NCI-H1417 treated with DMSO at 0.1 percent for 48 hours (cell line): ENCODE results near the gene CBX4.

Experiments used
- DNase-seq: peaks from one replicate; lab custom pipeline; 2025; lab: John Stamatoyannopoulos, UW

Gene CBX4

DNA sequence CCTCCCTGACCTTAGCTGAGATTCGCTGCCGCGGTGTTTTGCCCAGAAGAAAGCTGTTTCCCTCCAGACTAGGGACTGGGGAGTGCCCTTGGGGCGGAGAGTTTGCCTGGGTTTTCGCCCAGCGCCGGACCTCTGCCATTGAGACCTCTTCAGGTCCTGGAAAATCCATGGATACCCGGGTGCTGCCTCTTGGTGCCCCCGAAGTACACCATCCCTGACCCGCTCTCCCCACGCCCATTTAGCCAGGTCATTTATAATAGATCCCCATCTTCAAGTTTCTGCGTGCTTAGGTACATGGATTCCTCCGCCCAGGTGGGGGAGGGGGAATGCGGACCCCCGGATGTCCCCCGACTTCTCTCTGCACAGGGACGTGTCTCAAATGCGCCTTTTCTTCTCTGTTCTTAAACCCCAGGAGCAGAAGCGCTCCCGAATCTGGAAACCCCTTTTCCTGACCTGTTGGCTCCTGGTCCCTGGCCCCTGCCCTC lies 27.3 kb downstream of the CBX4 start:
- no peak for DNase-seq

DNA sequence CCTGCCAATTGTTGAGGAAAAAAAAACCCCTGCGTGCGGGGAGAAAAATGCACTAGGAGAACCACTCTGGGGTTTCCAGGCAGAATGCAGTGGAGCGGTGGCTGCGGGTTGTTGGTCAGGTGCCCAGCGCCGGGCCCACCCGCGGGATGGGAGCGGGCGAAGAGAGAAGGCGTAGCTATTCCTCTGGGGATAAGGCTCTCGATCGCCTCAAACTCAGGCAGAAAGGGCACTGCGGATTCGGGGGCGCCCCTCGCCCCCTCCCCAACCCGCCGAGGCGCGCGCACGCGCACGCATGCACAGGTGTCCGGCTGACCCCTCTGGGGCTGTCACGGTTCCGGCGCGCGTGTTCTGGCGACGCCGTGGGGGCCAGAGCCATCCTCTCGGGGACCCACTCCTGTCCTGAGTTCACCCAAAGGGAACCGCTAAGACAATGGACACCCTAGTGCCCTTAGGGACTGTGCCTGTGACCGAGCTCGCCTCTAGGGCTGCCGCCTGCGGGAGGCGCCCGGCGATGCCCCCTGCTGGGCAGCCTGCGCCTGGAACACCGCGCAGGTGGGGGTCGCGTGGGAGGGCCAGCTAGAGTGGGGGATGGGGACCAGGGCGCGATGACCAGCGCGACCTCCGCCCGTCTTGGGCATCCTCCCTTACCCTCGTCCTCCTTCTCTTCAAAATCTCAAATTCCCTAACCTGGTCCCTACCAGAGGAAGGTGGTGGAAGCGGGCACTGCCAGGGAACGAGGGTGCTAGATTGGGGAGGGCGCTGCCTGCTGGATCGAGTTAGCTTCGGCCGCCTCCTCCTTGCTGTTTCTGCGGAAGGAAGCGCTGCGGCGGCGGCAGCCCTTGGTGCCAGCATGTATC lies 28.0 kb downstream of the CBX4 start:
- no peak for DNase-seq

DNA sequence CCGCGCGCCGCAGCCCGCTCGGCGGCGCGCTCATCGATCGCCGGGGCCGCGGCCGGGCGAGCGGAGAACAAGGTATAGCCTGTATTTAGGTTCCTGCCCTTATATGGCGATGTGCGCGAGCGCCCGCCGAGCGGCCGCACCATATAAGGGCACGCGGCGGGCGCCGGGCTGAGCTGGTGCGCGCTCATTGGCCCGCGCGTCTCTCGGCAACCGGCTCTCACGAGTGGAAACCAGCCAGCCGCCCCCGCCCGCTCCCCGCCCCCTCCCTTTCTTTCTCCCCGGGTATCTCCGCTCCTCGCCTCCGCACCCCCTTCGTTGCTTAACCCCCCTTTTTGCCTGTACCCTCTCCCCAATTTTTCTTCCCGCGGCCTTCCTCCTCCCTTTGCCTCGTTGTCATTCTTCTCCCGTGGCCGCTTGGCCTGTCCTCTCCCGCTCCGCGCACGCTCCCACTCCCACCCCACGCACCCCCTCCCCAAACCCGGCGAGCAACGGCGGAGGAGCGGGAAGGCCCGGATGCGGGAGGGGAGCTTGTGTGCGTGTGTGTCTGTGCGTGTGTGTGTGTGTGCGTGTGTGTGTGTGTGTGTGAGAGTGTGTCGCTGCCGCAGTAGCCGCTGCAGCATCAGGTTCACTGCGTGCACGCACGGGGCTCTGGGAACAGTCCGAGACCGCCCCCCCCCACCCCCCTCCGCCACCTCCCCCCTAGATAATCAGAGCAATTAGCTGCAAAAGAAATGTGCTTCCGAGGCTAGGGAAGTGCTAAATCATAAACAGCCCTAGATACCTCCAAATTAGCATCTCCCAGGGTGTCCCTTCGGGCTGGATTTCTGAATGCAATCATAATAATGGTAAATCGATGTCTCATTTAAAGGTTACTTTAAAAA lies 28.9 kb downstream of the CBX4 start:
- peak; percentile 61 for DNase-seq

GRCh38 chr17:79809530-79810129 lies 29.6 kb downstream of the CBX4 start:
- DNase-seq: no peak

DNA sequence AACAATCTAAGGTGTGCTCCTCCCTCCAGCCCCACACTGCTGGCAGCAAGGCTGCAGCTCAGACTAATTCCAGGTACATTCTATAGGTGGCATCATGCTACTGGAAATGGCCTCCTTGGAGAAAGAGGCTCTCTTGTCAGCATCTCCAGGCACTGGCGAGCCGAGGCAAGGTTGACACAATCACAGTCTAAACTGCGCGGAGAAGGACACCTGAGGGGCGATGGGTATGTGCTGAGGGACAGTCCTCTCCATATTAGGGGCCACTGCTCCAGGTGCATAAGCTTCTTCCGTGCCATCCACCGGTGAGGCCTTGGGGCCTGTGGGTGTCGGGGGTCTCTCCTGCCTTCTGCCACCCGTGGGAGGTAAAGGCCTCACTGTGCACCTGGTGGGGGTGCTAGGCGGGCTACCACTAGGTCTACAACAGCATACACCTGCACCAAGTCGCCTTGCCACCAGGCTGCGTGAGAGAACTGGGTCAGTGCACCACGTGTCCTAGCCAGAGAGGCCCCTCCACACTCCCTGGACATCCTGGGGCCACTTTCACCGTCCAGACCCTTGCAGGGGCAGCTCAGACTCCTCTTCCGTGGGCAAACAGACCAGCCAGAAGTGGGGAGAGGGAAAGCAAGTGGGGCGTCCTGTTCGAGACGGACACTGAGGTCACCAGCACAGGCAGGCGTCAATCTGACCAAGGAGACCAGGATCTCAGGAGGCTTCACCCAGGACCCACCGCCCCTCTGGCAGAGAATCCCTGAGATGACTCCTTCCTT lies 30.3 kb downstream of the CBX4 start:
- DNase-seq: no peak

DNA sequence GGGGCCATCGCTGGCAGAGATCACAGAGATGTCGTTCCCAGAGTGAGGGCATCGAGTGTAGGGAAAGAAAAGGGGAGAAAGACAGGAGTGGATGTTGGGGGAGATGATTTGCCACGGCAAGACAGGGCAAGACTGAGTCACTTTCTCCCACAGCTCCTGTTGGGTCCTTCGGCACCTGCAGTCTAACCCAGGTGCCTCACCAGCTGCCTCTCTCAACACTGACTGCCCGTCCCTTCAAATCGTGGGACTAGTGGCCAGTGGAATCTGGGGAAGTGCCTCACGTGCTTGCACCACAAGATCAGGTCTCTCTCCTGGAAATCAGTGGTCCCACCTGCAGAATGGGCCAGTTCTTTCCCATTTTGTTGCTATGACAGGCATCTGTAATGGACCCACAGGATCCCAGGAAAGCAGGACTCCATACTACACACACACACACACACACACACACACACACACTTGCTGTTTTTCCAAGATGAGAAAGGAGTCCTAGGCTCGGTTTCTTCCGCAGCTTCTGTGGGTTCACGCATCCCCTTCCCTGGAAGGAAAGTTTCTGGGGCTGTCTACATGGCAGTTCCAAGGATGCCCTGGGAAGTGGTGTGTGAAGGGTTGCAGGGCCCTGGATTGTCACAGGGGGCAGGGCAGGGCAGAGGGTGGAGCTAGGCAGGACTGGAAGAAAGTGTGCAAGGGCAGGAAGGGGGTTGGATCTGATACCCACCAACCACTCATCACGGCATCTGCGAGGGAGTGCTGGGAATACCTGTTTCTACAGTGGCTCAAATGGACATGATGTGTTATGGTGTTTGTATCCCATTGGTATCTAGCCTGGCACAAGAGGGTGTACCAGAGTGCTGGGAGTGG lies 32.1 kb downstream of the CBX4 start:
- no peak for DNase-seq

- no peak for DNase-seq
Measured at GRCh38 chr17:79806446-79806760, 32.8 kb downstream of the CBX4 start.

GRCh38 chr17:79804856-79805696 lies 34.2 kb downstream of the CBX4 start:
- no peak for DNase-seq

GRCh38 chr17:79803997-79804855 lies 35.0 kb downstream of the CBX4 start:
- DNase-seq: no peak

DNA sequence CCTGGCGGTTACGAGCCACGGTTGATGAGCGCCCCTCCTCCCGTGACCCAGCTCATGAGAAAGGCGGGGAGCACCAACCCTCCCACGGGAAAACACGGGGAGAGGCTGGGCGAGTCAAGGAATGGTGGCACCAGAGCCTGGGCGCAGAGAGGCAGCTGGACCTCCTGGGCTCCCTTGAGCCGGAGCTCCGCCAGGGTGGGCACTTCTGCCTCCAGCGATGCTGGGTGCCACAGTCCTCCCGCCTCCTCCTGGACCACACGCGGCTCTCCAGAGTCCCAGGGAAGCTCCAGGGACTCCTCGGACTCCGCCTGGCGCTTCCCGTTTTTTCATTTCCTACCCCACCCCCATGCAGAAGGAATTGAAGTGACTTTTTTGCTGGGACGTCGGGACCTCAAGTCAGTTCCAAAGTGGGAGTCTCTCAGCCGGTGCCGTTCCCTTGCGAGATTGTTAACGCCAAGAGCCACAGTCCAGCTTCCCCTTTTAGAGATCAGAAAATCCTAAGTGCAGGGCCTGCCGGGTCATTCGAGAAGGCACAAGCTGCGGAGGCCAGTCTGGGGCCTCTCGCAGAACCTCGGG lies 35.7 kb downstream of the CBX4 start:
- no peak for DNase-seq

DNA sequence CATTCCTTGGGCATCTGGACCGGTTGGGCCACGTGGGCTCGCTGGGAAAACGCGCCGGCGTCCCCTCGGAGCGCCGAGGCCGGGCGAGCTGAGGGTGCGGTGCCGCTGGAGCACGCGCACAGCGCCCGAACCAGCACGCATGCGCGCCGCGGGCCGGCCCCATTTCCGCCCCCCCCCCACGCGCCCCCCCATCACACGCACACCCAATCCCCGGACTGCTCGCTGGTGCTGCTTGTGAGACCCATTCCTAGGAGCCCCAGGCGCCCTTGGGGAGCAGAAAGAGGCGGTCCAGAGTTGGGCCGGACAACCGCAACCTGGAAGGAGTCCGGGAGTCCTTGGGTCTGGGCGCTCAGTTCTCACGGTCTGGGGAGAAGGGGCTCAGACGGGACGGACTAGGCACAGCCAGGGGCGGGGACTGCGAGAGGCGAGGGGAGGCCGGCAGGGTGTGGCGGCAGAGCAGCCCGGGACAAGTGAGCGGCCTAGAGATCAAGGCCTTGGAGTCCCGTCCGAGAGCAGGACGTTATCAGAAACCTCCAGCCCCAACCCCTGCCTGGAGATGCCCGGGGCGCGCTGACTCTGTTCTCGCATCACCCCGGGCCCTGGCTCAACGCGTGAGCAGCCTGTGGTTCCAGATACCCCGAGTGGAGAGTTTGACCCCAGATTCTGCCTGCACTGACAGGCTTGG lies 36.4 kb downstream of the CBX4 start:
- no peak for DNase-seq

GRCh38 chr17:79802039-79802735 lies 37.1 kb downstream of the CBX4 start:
- DNase-seq: no peak

DNA sequence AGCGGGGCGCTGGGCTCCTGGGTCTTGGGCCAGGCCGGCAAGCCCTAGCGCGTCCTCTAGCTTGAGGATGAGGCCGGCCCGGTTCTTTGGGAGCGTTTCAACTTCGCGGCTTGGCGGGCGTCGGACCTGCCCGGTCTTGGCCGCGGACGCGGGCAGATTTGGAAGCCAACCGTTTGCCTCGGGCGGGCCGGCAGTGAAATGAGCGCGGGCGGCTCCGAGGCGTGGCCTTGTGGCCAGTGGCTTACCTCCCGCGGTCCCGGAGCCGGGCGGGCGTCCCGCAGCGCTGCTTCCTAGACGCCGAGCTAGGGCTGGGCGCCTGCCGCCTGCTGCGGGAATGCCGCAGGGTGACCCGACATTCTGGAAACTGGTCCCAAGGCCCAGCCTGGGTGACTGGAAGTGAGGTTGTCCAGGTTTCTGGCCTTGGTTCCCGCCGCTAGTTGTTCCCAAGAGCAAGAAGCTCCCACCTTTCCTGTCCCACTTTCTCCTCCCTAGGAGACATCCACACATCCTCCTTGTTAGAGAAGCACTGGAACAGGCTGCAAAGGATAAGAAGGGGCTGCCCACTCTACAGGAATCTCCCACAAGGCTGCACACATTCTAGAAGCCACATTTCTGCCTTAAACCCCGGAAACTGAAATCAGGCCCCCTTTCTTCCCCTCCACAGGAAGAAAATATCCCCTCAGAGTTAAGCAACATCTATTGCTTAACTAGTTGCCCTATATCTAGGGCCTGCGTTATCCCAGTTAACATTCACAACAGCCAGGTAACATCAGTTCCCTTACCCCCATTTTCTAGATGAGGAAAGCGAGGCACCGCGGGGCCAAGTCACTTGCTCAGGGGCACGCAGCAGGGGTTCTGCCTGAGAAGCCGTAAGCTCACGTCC lies 37.8 kb downstream of the CBX4 start:
- no peak for DNase-seq

DNA sequence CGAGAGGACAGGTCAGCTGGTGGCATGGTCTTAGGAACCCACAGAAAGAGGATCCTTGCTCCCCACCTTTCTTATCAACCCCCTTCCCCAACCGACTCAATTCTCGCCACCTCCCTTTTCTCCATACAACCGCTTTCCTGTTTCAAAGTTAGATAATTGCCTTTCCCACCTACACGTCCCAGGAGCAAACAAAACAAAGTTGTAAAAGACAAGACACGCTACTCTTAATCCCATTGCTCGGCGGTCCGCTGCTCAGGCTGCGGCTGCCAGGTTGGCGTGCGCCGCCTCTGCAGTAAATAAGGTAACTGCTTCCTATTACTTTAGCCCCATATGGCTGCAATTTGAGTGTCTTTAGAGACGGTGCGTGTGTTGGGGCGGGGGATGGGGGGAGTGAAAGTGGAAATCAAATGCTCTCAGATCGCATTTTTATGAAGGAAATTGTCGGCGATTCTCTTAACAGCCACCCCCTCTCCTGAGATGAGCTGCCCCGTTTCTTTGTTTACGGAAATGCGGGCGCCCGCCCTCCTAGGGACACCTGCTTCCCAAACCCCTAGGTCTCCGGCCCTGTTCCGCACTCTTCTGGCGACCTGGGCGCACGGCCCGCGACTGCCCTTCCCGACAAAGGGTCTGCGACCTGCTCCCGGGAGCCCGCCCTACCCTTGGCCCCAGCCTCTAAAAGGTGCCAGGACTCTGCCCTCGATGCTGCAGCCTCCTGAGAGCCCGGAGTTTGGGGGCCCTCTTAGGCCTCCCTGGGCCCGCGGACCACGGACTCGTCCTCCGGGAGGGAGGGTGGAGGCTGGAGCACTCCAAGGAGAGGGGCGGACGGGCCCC lies 38.7 kb downstream of the CBX4 start:
- DNase-seq: no peak

GRCh38 chr17:79799538-79800324 lies 39.5 kb downstream of the CBX4 start:
- no peak for DNase-seq
